OCI-LY7 (cell line): ENCODE measurements around the gene OPCML. TPM values are rescaled to one million over a fixed set of nuclear protein-coding genes. Genes with fewer than 3 reads are reported as not detected.

ENCODE experiments used
- BruUV-seq: library from RNA; stranded (reverse); fragments of 400-500 nt; replicated peaks from 2 replicates; lab custom pipeline; 2021; lab: Mats Ljungman, UMichigan
- CTCF ChIA-PET: fragments of 300-600 bp; sonication (Branson Sonifier 250); formaldehyde crosslinking; loops from one replicate; lab custom pipeline; 2022; ENCODE audit warnings: antibody characterized with exemption; ENCODE audit not compliant: unreplicated experiment; lab: Charles Lee
- POLR2A ChIA-PET: fragments of 300-600 bp; sonication (Branson Sonifier 250); formaldehyde crosslinking; loops from one replicate; lab custom pipeline; 2022; ENCODE audit warnings: antibody characterized with exemption; lab: Charles Lee
- DNase-seq: peaks from one replicate; pipeline ENCODE4 v3.0.0-alpha.2; 2015; ENCODE audit warnings: low spot score
- H2AFZ ChIP-seq: fragments of 200-600 bp; sonication (generic), shearing (Covaris generic); 2 replicates; pipeline ENCODE4 v1.6.1; 2014; ENCODE audit warnings: mild to moderate bottlenecking, antibody characterized with exemption, low read length, moderate library complexity
- H3K27ac ChIP-seq: fragments of 200-600 bp; sonication (generic); 2 replicates; pipeline ENCODE4 v1.5.1; 2014; ENCODE audit warnings: mixed run types, low read depth, mild to moderate bottlenecking, moderate library complexity, low read length, inconsistent platforms; ENCODE audit not compliant: poor library complexity, severe bottlenecking
- H3K36me3 ChIP-seq: fragments of 200-600 bp; sonication (generic); 2 replicates; pipeline ENCODE4 v1.6.1; 2014; ENCODE audit warnings: mild to moderate bottlenecking, antibody characterized with exemption, low read length, moderate library complexity, mixed read lengths; ENCODE audit not compliant: insufficient read depth
- H3K4me1 ChIP-seq: fragments of 200-600 bp; sonication (generic); 2 replicates; pipeline ENCODE4 v1.5.1; 2014; ENCODE audit warnings: mild to moderate bottlenecking, low read length; ENCODE audit not compliant: insufficient read depth, poor library complexity, severe bottlenecking
- H3K4me2 ChIP-seq: fragments of 200-600 bp; sonication (generic); 2 replicates; pipeline ENCODE4 v1.6.1; 2014; ENCODE audit warnings: mild to moderate bottlenecking, low read length
- H3K4me3 ChIP-seq: fragments of 200-600 bp; sonication (generic); 2 replicates; pipeline ENCODE4 v1.5.1; 2014; ENCODE audit warnings: mild to moderate bottlenecking, low read depth, low read length; ENCODE audit not compliant: poor library complexity, severe bottlenecking
- H3K79me2 ChIP-seq: fragments of 200-600 bp; sonication (generic); 2 replicates; pipeline ENCODE4 v1.6.1; 2016; ENCODE audit warnings: low read depth, mild to moderate bottlenecking, low read length, moderate library complexity, mixed read lengths; ENCODE audit not compliant: insufficient read depth
- H3K9me2 ChIP-seq: fragments of 200-600 bp; sonication (generic); 2 replicates; pipeline ENCODE4 v1.6.1; 2016; ENCODE audit warnings: mild to moderate bottlenecking, low read length, mixed read lengths; ENCODE audit not compliant: insufficient read depth
- H3K9me3 ChIP-seq: fragments of 200-600 bp; sonication (generic); 2 replicates; pipeline ENCODE4 v1.6.1; 2014; ENCODE audit warnings: mild to moderate bottlenecking, mixed run types, low read length, mixed read lengths
- H4K20me1 ChIP-seq: fragments of 200-600 bp; sonication (generic); 2 replicates; pipeline ENCODE4 v1.6.1; 2014; ENCODE audit warnings: mild to moderate bottlenecking, antibody characterized with exemption, low read length, moderate library complexity, mixed read lengths; ENCODE audit not compliant: insufficient read depth
- CTCF ChIP-seq: fragments of 200-600 bp; sonication (generic); conservative IDR thresholded peaks from 2 replicates; pipeline ENCODE4 v1.5.1; 2014; ENCODE audit warnings: mild to moderate bottlenecking, antibody characterized with exemption, low read length, moderate library complexity, mixed read lengths
- EZH2phosphoT487 ChIP-seq: fragments of 200-600 bp; sonication (generic); IDR thresholded peaks from 2 replicates; pipeline ENCODE4 v1.6.1; 2018; ENCODE audit warnings: low read depth, borderline replicate concordance, mild to moderate bottlenecking, mixed run types, antibody characterized with exemption, low read length, moderate library complexity, mixed read lengths
- intact Hi-C: fragments of 100-400 bp; cut with micrococcal nuclease; formaldehyde crosslinking; loops from one replicate; pipeline ENCODE4 v1.10.0; 2022; ENCODE audit not compliant: unreplicated experiment
- total RNA-seq, 2 experiments: library from RNA; depleted of rRNA in 1 of 2; stranded (reverse); fragments of >200 nt in 1 of 2; shearing (Covaris generic) in 1 of 2; gene quantifications; 2 replicates each; pipeline ENCODE4 v1.2.3, GENCODE V29; 2014 to 2022

Gene OPCML
- total RNA-seq, 2 experiments from 2014 or later, result not detected

GRCh38 chr11:132782102-132782501 is 750.2 kb downstream of the OPCML start:
- Histone ChIP-seq H3K4me1 (no peaks in the 10 kb centered on the region), H3K4me2 (no peak overlapping the region), H3K9me2 (no peaks in the 10 kb centered on the region), H4K20me1 (no peaks in the 10 kb centered on the region), H2AFZ (no peak overlapping the region), H3K27ac (no peak overlapping the region), H3K36me3 (no peaks in the 10 kb centered on the region), H3K4me3 (no peak overlapping the region), H3K9me3 (no peaks in the 10 kb centered on the region), H3K79me2 (no peaks in the 10 kb centered on the region)
- TF ChIP-seq EZH2phosphoT487 (no peak), CTCF (no peak)
- intact Hi-C loops, result no loop called here
- BruUV-seq, result no TSS peak
- ChIA-PET CTCF (no interaction called here), POLR2A (no interaction called here)
- no peak for DNase-seq

GRCh38 chr11:132780046-132780445 is 752.3 kb downstream of the OPCML start:
- ChIA-PET POLR2A (interaction anchor here (0.5 kb wide), 1 partner anchor 17 kb away, joined by 3 read pairs; no protein-coding TSS in a partner anchor), CTCF (no interaction called here)
- Histone ChIP-seq H3K4me2 (no peak overlapping the region), H3K4me1 (no peaks in the 10 kb centered on the region), H3K9me3 (no peaks in the 10 kb centered on the region), H4K20me1 (no peaks in the 10 kb centered on the region), H3K9me2 (no peaks in the 10 kb centered on the region), H3K27ac (no peak overlapping the region), H3K79me2 (no peaks in the 10 kb centered on the region), H3K4me3 (no peak overlapping the region), H3K36me3 (no peaks in the 10 kb centered on the region), H2AFZ (no peak overlapping the region)
- intact Hi-C loops, result no loop called here
- no peak for TF ChIP-seq EZH2phosphoT487
- TF ChIP-seq CTCF, result no peak
- BruUV-seq, result no TSS peak
- no peak for DNase-seq

GRCh38 chr11:132779497-132779896 is 752.8 kb downstream of the OPCML start:
- Histone ChIP-seq H3K27ac (no peak overlapping the region), H4K20me1 (no peaks in the 10 kb centered on the region), H3K79me2 (no peaks in the 10 kb centered on the region), H2AFZ (no peak overlapping the region), H3K4me3 (no peak overlapping the region), H3K9me3 (no peaks in the 10 kb centered on the region), H3K4me2 (no peak overlapping the region), H3K36me3 (no peaks in the 10 kb centered on the region), H3K9me2 (no peaks in the 10 kb centered on the region), H3K4me1 (no peaks in the 10 kb centered on the region)
- no peak for DNase-seq
- no TSS peak for BruUV-seq
- ChIA-PET POLR2A (interaction anchor here (0.6 kb wide), 1 partner anchor 1516 kb away, joined by 6 read pairs; no protein-coding TSS in a partner anchor), CTCF (no interaction called here)
- TF ChIP-seq CTCF (no peak), EZH2phosphoT487 (no peak)
- intact Hi-C loops, result no loop called here
